Tibial artery (tissue), 4 donors: Measurements from ENCODE around the gene PSTK.

Experiments used
- DNase-seq, 2 donors: peaks; one replicate each; pipeline ENCODE4 v3.0.0-alpha.2; 2019
- H3K27ac ChIP-seq, 2 donors: fragments of 200-600 bp; sonication (generic) in 1 of 2; 1 replicate in 1 of 2; 2 replicates in 1 of 2; pipeline ENCODE4 v1.5.1; 2018 to 2019; ENCODE audit warnings: mild to moderate bottlenecking in 1 of 2
- H3K27me3 ChIP-seq, 2 donors: fragments of 200-600 bp; sonication (generic) in 1 of 2; one replicate each; pipeline versions ENCODE4 v1.5.1 to v1.6.0; 2016 to 2019
- H3K36me3 ChIP-seq, 3 donors: fragments of 200-600 bp; sonication (generic) in 2 of 3; one replicate each; pipeline ENCODE4 v1.5.1; 2016 to 2019; ENCODE audit warnings: mild to moderate bottlenecking in 2 of 3
- H3K4me1 ChIP-seq, 4 donors: fragments of 200-600 bp; sonication (generic) in 2 of 4; 1 replicate in 3 of 4; 2 replicates in 1 of 4; pipeline ENCODE4 v1.5.1; 2016 to 2019
- H3K4me3 ChIP-seq, 2 donors: fragments of 200-600 bp; sonication (generic) in 1 of 2; 1 replicate in 1 of 2; 2 replicates in 1 of 2; pipeline ENCODE4 v1.5.1; 2018 to 2019; ENCODE audit warnings: mild to moderate bottlenecking in 2 of 2
- H3K9me3 ChIP-seq, 3 donors: fragments of 200-600 bp; sonication (generic) in 1 of 3; one replicate each; pipeline ENCODE4 v1.5.1; 2016 to 2019
- intact Hi-C: fragments of 100-400 bp; cut with DNase I; formaldehyde crosslinking; loops from one replicate; pipeline ENCODE4 v1.15.0; 2023; ENCODE audit warnings: low total_unique reads
- TF ChIP-seq, protein P1 (sequence below), 2 experiments: fragments of 200-600 bp in 1 of 2; fragments of 450-650 bp in 1 of 2; IDR thresholded peaks; one replicate each; pipeline ENCODE4 v1.5.1; 2017 to 2019; ENCODE audit warnings: antibody characterized with exemption in 2 of 2, mild to moderate bottlenecking in 1 of 2, moderate library complexity in 1 of 2

The PSTK gene

DNA sequence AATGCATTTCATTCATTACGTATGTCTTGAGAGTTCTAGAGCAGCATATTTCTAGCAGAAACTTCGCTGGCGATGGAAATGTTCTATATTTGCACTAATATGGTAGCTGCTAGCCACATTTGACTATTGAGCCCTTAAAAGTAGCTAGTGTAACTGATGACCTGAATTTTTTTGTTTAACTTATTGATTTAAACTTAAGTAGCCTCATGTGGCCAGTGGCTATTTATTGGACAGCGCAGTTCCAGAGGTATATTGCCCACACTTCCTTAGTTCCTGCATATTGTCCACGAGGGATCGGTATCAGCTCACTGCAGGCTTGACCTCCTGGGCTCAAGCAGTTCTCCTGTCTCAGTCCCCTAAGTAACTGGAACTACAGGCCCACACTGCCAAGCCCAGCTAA lies 3.7 kb downstream of the PSTK start:
- no peaks in the 10 kb centered on the region for H3K27me3 ChIP-seq
- H3K36me3 ChIP-seq: peaks cover 0 to 15% (median 0%) of the 10 kb centered on the region in 3 donors
- no peak overlapping the region for H3K4me3 ChIP-seq
- H3K27ac ChIP-seq: no peak overlapping the region
- DNase-seq: no peak
- no peaks in the 10 kb centered on the region for H3K9me3 ChIP-seq
- H3K4me1 ChIP-seq: peaks cover 0 to 13% (median 6%) of the 10 kb centered on the region in 4 donors
- intact Hi-C loops: no loop called here
- TF ChIP-seq, protein P1, sequence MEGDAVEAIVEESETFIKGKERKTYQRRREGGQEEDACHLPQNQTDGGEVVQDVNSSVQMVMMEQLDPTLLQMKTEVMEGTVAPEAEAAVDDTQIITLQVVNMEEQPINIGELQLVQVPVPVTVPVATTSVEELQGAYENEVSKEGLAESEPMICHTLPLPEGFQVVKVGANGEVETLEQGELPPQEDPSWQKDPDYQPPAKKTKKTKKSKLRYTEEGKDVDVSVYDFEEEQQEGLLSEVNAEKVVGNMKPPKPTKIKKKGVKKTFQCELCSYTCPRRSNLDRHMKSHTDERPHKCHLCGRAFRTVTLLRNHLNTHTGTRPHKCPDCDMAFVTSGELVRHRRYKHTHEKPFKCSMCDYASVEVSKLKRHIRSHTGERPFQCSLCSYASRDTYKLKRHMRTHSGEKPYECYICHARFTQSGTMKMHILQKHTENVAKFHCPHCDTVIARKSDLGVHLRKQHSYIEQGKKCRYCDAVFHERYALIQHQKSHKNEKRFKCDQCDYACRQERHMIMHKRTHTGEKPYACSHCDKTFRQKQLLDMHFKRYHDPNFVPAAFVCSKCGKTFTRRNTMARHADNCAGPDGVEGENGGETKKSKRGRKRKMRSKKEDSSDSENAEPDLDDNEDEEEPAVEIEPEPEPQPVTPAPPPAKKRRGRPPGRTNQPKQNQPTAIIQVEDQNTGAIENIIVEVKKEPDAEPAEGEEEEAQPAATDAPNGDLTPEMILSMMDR (IDR thresholded peaks at IDR 0.05): no peak

DNA sequence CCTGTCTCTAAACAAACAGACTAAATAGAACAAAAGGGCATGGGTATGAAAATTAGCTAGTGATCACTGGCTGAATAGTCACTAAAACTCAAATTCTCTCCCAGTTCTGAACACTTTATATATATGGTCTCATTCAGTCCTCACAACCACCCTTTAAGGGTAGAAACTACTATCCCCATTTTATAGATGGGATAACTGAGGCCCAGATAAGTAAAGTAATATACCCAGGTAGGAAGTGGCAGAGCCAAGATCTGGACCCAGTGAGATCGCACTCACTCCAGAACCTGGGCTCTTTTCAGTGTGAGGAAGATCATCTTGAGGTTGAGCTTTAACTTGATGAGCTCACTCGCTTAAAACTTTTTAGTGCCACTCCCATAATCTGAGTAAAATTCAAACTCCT lies 4.5 kb downstream of the PSTK start:
- Histone ChIP-seq H3K4me3 (no peak overlapping the region), H3K27ac (no peak overlapping the region), H3K36me3 (peaks cover 0 to 15% (median 0%) of the 10 kb centered on the region in 3 donors), H3K9me3 (no peaks in the 10 kb centered on the region), H3K27me3 (no peaks in the 10 kb centered on the region), H3K4me1 (peaks cover 0 to 10% (median 3%) of the 10 kb centered on the region in 4 donors)
- DNase-seq: no peak
- intact Hi-C loops: no loop called here
- TF ChIP-seq, protein P1 (IDR thresholded peaks at IDR 0.05): no peak

DNA sequence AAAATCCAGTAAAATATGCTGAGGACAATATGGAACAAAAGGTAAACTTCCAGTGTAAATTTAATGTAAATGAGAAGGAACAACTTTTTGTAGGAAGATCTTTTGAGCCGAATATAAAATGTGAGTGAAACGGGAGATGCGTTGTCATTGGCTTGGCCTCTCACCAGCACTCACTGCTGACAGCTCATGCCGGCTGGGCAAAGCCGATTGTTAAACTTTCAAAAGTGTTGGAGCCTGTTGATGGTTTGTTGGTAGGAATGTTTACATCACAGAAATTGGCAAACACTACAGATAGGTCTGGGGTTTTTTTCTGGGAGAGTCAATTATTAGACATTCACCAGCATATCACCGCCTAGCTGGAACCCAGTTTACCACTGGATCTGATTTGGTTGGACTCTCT lies 6.1 kb downstream of the PSTK start:
- no peak overlapping the region for H3K4me3 ChIP-seq
- no peak for DNase-seq
- TF ChIP-seq, protein P1 (IDR thresholded peaks at IDR 0.05): no peak
- H3K36me3 ChIP-seq: peaks cover 0 to 18% (median 0%) of the 10 kb centered on the region in 3 donors
- no peak overlapping the region for H3K27ac ChIP-seq
- intact Hi-C loops: no loop called here
- H3K9me3 ChIP-seq: no peaks in the 10 kb centered on the region
- H3K27me3 ChIP-seq: no peaks in the 10 kb centered on the region
- H3K4me1 ChIP-seq: peaks cover 0 to under 1% (median 0%) of the 10 kb centered on the region in 4 donors

DNA sequence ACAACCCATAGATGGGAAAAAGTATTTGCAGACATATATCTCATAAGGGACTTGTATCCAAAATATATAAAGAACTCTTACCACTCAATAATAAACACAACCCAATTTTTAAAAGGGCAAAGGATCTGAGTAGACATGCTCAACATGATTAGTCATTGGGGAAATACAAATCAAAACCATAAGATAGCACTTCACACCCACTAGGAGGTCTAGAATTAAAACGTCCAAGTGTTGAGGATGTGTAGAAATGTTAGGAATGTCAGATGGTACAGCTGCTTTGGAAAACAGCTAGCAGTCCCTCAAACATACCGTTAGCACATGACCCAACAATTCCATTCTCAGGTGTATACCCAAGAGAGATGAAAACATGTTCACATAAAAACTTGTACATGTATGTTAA lies 8.3 kb downstream of the PSTK start:
- DNase-seq: no peak
- Histone ChIP-seq H3K36me3 (peaks cover 2 to 27% (median 17%) of the 10 kb centered on the region in 3 donors), H3K4me1 (no peaks in the 10 kb centered on the region), H3K4me3 (no peak overlapping the region), H3K27ac (no peak overlapping the region), H3K27me3 (no peaks in the 10 kb centered on the region), H3K9me3 (no peaks in the 10 kb centered on the region)
- TF ChIP-seq, protein P1 (IDR thresholded peaks at IDR 0.05): no peak
- intact Hi-C loops: no loop called here

DNA sequence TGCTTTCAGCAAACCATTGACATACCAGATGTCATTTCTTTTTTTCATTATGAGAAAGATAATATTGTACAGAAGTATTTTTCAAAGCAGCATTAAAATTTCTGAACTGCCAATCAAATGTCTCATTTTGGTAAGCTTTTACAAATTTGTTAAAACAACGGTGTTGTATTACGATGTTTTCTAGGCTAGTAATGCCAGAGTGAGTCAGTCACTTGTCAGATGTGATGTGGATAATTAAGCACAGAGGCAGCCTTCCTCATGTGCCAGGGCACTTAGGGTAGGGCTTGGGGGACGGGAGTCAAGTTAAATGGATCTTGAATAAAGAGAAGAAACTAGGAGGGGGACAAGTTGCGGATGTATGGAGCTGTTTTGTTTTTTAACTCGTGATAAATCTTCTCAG lies 10.1 kb downstream of the PSTK start:
- TF ChIP-seq, protein P1 (IDR thresholded peaks at IDR 0.05): no peak
- H3K36me3 ChIP-seq: peaks cover 18 to 39% (median 35%) of the 10 kb centered on the region in 3 donors
- H3K9me3 ChIP-seq: no peaks in the 10 kb centered on the region
- H3K27ac ChIP-seq: no peak overlapping the region
- intact Hi-C loops: no loop called here
- H3K27me3 ChIP-seq: no peaks in the 10 kb centered on the region
- H3K4me3 ChIP-seq: no peak overlapping the region
- H3K4me1 ChIP-seq: no peaks in the 10 kb centered on the region
- no peak for DNase-seq

DNA sequence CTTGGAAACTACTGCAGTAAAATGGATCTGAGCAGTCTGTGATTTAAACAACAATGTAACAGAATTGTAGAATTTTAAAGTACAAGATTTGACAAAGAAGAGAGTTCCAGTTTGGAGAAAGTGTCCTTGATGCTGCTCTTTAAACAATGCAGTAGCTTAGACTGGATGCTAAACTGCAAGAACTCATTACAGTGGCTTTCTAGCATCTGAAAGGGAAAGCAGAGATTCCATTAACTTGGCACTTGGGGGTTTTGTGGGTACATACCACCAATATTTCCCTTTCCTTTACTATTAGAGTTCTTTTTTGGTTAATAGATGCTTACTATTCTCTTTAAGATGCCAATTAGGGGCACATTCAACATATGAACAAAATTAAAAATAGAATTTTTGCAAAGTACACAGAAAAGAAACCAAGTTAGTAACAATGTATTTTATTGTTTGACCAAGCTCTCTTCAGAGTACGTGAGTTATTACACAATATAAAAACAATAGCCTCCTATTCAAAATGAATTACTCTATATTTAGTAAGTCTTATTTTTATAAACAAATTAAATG lies 11.9 kb downstream of the PSTK start:
- H3K4me1 ChIP-seq: no peaks in the 10 kb centered on the region
- H3K36me3 ChIP-seq: peaks cover 22 to 57% (median 47%) of the 10 kb centered on the region in 3 donors
- no peak for DNase-seq
- intact Hi-C loops: no loop called here
- H3K9me3 ChIP-seq: no peaks in the 10 kb centered on the region
- no peak overlapping the region for H3K4me3 ChIP-seq
- TF ChIP-seq, protein P1 (IDR thresholded peaks at IDR 0.05): no peak
- no peaks in the 10 kb centered on the region for H3K27me3 ChIP-seq
- H3K27ac ChIP-seq: no peak overlapping the region
